ENCODE results near the gene ZSCAN31. TPM values are rescaled to one million over a fixed set of nuclear protein-coding genes. Genes with fewer than 3 reads are reported as not detected.

Gene ZSCAN31
- total RNA-seq, 4 donors from 2014 or later = 3.5 to 63.8 (median 31.5) TPM

- Histone ChIP-seq H3K27ac (no peak overlapping the region), H3K4me3 (no peak overlapping the region), H3K4me1 (no peaks in the 10 kb centered on the region), H3K27me3 (no peaks in the 10 kb centered on the region), H3K9me3 (no peaks in the 10 kb centered on the region), H3K36me3 (no peaks in the 10 kb centered on the region)
- intact Hi-C loops (cut with DNase I; ENCODE audit: low total_unique reads) = loop anchor here (10.0 kb wide), 1 partner anchor 222 kb away; no protein-coding TSS in a partner anchor
- TF ChIP-seq POLR2A (IDR thresholded peaks at IDR 0.05) (no peak), CTCF (IDR thresholded peaks at IDR 0.05) (no peak)
- DNase-seq = no peak
Observed at GRCh38 chr6:28357036-28357435, 21.1 kb upstream of the ZSCAN31 start.

- DNase-seq = no peak
- no peak overlapping the region for H3K4me3 ChIP-seq
- H3K36me3 ChIP-seq = no peaks in the 10 kb centered on the region
- intact Hi-C loops (cut with DNase I; ENCODE audit: low total_unique reads) = loop anchor here (10.0 kb wide), 1 partner anchor 222 kb away; no protein-coding TSS in a partner anchor
- no peaks in the 10 kb centered on the region for H3K4me1 ChIP-seq
- no peak for TF ChIP-seq CTCF (IDR thresholded peaks at IDR 0.05)
- no peak for TF ChIP-seq POLR2A (IDR thresholded peaks at IDR 0.05)
- H3K9me3 ChIP-seq = no peaks in the 10 kb centered on the region
- peak overlapping the region; percentile 90 to 94 for H3K27ac ChIP-seq
- H3K27me3 ChIP-seq = no peaks in the 10 kb centered on the region
Observed at GRCh38 chr6:28356666-28357020, 20.7 kb upstream of the ZSCAN31 start.

GRCh38 chr6:28355743-28356665, 20.1 kb upstream of the ZSCAN31 start:
- Histone ChIP-seq H3K27ac (peak overlapping the region; percentile 90 to 94), H3K4me1 (peaks cover 0 to under 1% of the 10 kb centered on the region in 2 donors), H3K4me3 (peak overlapping the region; percentile 62 to 66), H3K9me3 (no peaks in the 10 kb centered on the region), H3K36me3 (no peaks in the 10 kb centered on the region), H3K27me3 (no peaks in the 10 kb centered on the region)
- intact Hi-C loops (cut with DNase I; ENCODE audit: low total_unique reads) = loop anchor here (10.0 kb wide), 1 partner anchor 221 kb away; no protein-coding TSS in a partner anchor
- TF ChIP-seq CTCF (IDR thresholded peaks at IDR 0.05) = peak; percentile 84 to 93 (median 88)
- TF ChIP-seq POLR2A (IDR thresholded peaks at IDR 0.05) = no peak
- DNase-seq = peak; percentile 69 to 87

- peak overlapping the region in 1 of 2 donors; percentile 62 for H3K4me3 ChIP-seq
- peaks cover 0 to 5% of the 10 kb centered on the region in 2 donors for H3K4me1 ChIP-seq
- DNase-seq = no peak
Observed at GRCh38 chr6:28354688-28355554, 19.0 kb upstream of the ZSCAN31 start.

More at GRCh38 chr6:28354688-28355554, 19.0 kb upstream of the ZSCAN31 start:
- H3K36me3 ChIP-seq = no peaks in the 10 kb centered on the region
- H3K27ac ChIP-seq = peak overlapping the region; percentile 90 to 94
- intact Hi-C loops (cut with DNase I; ENCODE audit: low total_unique reads) = loop anchor here (10.0 kb wide), 1 partner anchor 220 kb away; no protein-coding TSS in a partner anchor
- no peaks in the 10 kb centered on the region for H3K9me3 ChIP-seq
- no peaks in the 10 kb centered on the region for H3K27me3 ChIP-seq
- no peak for TF ChIP-seq POLR2A (IDR thresholded peaks at IDR 0.05)
- no peak for TF ChIP-seq CTCF (IDR thresholded peaks at IDR 0.05)

Measured in uterus (tissue), 4 donors.